AG10803 (cell line): Measurements from ENCODE around the gene CDH1.

Experiments used
- DNase-seq: peaks from one replicate; pipeline ENCODE4 v3.0.0; 2010; ENCODE audit warnings: low read depth
- H3K4me3 ChIP-seq: 2 replicates; pipeline ENCODE4 v1.5.1; 2011; ENCODE audit warnings: mild to moderate bottlenecking, low read length, control low read depth
- TF ChIP-seq, protein P1 (sequence below): conservative IDR thresholded peaks from 2 replicates; pipeline ENCODE4 v1.5.1; 2011; ENCODE audit warnings: mild to moderate bottlenecking, low read length, control low read depth, inconsistent platforms

The CDH1 gene

DNA sequence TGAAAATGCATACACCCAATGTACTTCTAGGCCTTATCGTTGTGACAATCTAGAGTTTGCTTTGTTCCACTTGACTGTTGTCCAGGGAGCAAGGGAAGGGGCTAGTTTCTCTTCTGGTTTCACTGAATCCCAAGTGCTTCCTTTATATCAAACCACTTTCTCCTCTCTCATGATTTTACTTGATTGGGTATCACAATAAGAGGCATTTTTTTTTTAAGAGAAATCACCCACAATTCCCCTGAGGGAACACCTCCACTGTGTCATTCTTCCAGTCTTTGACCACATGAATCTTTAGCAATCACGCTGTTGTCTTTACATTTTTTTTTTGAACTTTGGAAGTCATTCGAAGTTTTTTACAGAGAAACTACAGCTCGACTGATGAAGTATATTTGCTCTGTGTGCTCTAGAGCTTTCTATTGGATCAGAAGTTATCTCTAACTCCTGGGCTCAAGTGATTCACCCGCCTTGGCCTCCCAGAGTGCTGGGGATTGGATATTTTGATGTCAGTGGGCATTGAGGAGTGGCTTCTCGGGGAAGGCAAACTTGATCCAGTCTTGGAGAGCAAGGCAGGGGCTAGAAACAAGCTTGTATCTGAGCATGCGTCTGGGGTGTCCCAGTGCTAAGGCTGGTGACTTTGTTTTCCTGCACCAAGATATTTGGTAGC, 3.0 kb downstream of the CDH1 start:
- TF ChIP-seq, protein P1, sequence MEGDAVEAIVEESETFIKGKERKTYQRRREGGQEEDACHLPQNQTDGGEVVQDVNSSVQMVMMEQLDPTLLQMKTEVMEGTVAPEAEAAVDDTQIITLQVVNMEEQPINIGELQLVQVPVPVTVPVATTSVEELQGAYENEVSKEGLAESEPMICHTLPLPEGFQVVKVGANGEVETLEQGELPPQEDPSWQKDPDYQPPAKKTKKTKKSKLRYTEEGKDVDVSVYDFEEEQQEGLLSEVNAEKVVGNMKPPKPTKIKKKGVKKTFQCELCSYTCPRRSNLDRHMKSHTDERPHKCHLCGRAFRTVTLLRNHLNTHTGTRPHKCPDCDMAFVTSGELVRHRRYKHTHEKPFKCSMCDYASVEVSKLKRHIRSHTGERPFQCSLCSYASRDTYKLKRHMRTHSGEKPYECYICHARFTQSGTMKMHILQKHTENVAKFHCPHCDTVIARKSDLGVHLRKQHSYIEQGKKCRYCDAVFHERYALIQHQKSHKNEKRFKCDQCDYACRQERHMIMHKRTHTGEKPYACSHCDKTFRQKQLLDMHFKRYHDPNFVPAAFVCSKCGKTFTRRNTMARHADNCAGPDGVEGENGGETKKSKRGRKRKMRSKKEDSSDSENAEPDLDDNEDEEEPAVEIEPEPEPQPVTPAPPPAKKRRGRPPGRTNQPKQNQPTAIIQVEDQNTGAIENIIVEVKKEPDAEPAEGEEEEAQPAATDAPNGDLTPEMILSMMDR: no peak
- H3K4me3 ChIP-seq: no peak overlapping the region
- no peak for DNase-seq

DNA sequence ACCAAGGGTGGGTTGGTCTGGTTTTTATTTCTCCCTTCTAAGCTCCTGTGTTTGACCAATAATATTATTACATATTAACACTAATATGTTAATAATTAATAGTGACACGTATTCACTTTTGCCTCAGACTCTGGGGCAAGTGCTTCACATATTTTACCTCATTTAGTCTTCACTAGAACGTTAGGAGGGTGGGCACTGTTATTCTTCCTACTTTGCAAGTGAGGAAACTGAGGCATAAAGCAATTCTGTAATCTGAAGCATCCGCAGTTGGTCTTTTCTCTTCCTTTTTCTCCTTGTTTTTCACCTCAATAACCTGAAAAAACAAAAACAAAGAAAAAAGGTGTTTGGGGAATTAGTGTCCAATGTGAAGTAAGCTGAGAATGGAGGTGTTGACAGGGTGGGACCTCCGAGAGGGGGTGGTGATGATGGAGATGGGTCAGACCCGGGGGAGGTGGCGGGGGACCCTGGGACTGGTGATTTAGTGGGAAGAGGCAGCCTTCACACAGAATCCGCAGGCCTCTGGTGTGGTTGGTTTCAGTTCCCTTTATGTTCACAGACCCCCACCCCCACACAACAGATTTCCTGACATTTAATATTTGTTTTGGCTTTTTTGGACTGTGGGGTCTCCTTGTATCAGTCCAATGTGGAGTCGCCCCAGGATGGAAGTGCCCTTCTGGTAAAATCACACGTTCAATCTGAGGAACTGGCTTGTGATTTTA, 3.7 kb downstream of the CDH1 start:
- TF ChIP-seq, protein P1: no peak

DNA sequence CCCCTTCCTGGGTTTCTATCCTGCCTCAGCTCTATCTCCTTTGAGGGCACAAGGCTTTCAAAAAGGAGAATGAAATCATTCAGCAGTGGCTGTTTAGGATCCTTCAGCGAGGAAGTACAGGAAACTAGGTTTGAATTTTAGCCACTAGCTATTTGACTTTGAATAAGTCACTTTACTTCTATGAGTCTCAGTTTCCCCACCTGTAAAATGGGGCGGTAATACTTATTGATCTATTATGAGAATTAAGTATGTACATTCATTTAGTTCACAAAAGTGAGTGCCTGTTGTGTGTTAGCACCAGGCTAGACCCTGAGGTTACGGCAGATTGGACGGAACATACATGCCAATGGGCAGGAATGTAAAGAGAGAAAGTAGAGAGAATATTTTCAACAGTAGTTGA, 6.6 kb downstream of the CDH1 start:
- no peak for DNase-seq
- no peak overlapping the region for H3K4me3 ChIP-seq
- TF ChIP-seq, protein P1: no peak

More for the DNA sequence above, 3.7 kb downstream of the CDH1 start:
- no peak for DNase-seq
- H3K4me3 ChIP-seq: no peak overlapping the region

DNA sequence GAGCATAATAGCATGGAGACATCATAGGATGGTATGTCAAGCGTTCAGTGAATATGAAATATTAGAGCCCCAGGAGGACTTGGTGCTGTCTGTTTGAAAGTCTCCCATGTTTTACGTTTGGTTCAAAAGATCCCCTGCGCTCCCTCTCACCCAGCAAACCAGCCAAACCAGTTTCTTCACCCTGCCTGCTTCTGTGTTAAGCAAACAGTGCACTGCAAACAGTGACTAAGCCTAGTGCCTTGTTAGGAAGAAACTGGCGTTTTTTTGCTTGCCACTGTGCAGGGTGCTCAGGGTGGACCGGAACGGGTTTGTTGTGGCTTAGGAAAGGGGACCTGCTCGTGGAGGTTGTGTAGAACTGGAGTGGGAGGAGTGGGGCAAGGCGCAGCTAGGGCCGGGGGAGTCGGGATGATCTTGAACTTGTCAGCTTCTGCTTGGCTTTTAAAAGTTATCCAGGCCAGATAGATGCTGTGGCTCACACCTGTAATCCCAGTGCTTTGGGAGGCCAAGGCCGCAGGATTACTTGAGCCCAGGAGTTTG, 7.7 kb downstream of the CDH1 start:
- TF ChIP-seq, protein P1: no peak
- DNase-seq: peak; percentile 10
- H3K4me3 ChIP-seq: no peak overlapping the region

DNA sequence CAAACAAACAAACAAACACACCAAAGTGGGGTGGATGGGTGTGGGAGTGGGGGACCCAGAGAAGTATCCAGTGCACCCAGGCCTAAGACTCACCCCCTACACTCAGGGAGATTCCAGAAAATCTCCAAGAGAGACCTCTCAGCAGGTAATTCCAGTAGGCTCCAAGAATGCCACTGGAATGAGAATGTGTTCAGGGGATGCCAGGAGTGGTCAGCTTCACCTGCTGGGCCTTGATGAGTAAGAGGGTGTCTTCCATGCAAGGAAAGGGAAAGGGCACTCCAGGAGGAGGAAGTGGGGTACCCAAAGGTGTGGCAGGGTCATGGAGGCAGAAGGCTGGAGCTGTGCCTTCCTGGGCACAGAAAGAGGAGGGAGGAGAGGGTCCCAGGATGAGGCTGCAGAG, 9.9 kb downstream of the CDH1 start:
- DNase-seq: no peak
- TF ChIP-seq, protein P1: no peak

DNA sequence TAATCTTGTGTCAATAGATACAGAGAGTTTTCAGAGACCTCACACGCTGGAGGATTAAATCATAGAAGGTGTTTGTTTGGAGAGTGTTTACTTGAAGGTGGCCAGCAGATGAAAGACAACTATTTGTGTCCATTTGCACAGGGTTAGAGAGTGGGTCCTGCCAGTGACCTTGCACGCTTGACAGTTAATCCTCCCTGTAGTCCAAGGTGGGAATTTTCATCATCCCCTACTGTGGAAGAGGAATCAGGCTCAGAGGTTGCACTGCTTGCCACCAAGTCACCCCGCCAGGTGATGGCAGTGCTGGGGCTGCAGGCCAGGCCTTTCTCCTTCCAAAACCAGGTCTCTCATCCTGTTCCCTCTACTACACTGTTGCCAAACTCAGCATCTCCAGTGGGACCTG, 12.3 kb downstream of the CDH1 start:
- no peak for DNase-seq
- no peak overlapping the region for H3K4me3 ChIP-seq
- TF ChIP-seq, protein P1: no peak

More for the DNA sequence above, 9.9 kb downstream of the CDH1 start:
- H3K4me3 ChIP-seq: no peak overlapping the region
